ENCODE data around the gene TOMM22.

TOMM22 gene

DNA sequence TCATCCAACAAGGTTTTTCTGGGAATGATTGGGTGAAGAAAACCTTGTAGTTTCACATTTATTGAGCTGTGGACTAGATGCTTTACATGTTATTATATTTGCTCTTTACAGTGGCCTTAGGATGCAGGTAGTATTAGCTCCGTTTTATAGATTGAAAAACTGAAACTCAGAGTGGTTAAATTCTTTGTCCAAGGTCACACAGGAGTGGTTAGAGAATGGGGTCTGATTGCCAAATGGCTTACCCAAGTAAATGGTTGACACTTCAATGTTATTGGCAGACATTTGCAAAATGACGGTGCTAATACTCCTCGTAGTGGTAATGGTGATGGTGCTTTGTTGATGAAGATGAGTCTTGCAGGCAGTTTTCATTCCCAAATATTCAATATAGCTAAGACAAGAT, 26.2 kb downstream of the TOMM22 start:
- TF ChIP-seq, protein P1, sequence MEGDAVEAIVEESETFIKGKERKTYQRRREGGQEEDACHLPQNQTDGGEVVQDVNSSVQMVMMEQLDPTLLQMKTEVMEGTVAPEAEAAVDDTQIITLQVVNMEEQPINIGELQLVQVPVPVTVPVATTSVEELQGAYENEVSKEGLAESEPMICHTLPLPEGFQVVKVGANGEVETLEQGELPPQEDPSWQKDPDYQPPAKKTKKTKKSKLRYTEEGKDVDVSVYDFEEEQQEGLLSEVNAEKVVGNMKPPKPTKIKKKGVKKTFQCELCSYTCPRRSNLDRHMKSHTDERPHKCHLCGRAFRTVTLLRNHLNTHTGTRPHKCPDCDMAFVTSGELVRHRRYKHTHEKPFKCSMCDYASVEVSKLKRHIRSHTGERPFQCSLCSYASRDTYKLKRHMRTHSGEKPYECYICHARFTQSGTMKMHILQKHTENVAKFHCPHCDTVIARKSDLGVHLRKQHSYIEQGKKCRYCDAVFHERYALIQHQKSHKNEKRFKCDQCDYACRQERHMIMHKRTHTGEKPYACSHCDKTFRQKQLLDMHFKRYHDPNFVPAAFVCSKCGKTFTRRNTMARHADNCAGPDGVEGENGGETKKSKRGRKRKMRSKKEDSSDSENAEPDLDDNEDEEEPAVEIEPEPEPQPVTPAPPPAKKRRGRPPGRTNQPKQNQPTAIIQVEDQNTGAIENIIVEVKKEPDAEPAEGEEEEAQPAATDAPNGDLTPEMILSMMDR (IDR thresholded peaks at IDR 0.05): no peak
- H3K4me3 ChIP-seq: peak overlapping the region; percentile 98
- no peak overlapping the region for H3K27ac ChIP-seq
- no peak for DNase-seq (ENCODE audit: low spot score)

DNA sequence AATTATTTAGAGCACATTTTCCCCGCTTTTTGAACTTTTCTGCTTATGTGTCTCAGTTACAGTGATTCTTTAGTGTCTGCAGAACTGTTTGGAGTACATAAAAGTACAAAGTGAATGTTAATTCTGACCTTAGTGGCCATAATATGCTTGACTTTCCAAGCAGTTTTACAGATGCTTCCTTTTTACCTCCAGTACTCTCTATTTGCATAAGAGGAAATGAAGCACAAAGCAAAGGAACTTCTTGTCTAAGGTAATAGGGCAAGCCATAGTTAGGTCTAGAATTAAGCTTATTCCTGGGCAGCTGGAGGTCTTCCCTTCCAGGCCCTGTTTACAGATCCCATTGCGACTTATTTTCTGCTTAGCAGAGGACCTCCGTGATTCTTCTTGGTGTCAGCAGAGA, 27.5 kb downstream of the TOMM22 start:
- H3K27ac ChIP-seq: no peak overlapping the region
- DNase-seq (ENCODE audit: low spot score): no peak
- TF ChIP-seq, protein P1 (IDR thresholded peaks at IDR 0.05): no peak

DNA sequence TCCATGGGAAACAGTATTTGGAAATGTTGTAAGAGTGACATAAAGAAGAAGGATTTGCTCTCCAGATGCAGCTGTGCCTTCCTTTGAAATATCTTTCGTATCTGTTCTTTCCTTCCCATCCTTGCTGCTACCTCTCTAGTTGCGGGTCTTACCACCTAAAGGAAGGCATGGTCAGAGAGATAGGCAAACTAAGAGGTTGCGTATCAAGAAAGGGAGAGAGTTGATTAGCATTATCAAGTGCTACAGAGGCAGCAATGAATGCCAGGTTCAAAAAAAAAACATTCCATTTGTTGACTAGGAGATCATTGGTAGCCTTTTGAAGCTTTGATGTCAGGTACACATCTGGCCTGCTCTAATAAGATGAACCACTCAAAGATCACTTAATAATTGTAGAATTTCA, 28.6 kb downstream of the TOMM22 start:
- no peak for DNase-seq (ENCODE audit: low spot score)
- Histone ChIP-seq H3K4me3 (no peak overlapping the region), H3K27ac (no peak overlapping the region)
- TF ChIP-seq, protein P1 (IDR thresholded peaks at IDR 0.05): no peak

More for the DNA sequence above, 27.5 kb downstream of the TOMM22 start:
- no peak overlapping the region for H3K4me3 ChIP-seq

DNA sequence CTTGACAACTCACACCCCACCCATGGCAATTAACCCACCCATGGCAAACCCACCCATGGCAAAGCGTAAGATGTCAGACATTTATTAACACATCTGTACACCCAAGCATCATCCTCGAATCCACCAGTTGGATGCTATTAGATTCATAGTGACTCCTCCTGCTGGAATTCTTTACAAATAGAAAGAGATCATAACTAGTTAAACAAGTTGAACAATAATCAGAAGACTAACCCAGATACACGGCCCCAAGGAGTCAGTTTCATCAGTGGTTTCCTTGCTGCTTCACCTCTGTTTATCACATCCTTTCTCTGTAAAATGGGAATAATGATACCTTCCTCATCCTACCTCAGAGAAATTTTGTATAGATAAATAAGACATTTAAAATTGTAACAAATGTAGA, 29.1 kb downstream of the TOMM22 start:
- Histone ChIP-seq H3K4me3 (no peak overlapping the region), H3K27ac (no peak overlapping the region)
- no peak for DNase-seq (ENCODE audit: low spot score)
- TF ChIP-seq, protein P1 (IDR thresholded peaks at IDR 0.05): no peak

DNA sequence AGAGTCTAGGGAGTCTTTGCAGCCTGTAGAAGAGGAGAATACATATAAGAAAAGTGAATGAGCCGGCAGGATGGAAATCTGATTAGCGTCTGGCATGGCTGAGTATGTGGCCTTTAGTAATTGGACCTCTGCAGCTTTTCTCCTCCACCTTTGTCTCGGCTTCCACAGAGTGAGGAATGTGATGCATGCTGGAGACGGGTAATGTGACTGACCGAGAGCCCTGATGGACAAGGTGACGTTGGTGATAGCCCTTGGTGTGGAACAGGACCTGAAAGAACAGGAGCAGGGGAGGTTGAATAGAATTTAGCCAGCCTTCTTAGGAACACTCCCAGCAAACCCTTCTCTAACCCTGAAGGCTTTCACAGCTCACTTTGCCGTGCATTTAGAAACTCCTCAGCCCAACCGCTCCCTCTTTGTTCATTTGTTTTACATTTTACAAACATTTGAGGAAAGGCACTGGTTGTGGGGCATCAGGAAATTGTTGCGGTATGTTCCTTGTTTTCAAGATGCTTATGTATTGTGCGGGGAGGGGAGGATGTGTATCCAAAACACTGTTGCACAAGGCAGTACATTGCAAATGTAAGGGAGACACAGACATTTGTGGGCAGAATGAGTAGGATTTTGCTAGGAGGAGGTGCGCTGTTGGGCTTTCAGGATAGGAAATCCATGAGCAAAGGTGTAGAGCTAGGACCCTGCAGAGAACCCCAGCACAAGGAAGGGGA, 30.9 kb downstream of the TOMM22 start:
- no peak for DNase-seq (ENCODE audit: low spot score)
- H3K4me3 ChIP-seq: no peak overlapping the region
- no peak overlapping the region for H3K27ac ChIP-seq
- TF ChIP-seq, protein P1 (IDR thresholded peaks at IDR 0.05): no peak

DNA sequence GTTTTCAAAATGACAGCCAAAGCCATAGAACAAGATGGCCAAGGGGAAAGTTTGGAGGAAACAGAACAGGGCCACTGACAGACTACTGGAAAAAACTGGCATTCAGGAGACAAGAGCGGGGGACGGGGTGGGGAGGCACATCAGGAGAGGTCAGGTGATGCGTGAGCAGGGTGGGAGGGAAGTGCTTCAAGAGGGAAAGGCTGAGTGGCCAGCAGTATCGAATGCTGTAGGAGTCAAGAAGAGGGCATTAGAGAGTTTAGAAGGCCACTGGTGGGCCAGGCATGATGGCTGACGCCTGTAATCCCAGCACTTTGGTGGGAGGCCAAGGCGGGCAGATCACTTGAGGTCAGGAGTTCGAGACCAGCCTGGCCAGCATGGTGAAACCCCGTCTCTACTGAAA, 32.2 kb downstream of the TOMM22 start:
- DNase-seq (ENCODE audit: low spot score): no peak
- TF ChIP-seq, protein P1 (IDR thresholded peaks at IDR 0.05): no peak

DNA sequence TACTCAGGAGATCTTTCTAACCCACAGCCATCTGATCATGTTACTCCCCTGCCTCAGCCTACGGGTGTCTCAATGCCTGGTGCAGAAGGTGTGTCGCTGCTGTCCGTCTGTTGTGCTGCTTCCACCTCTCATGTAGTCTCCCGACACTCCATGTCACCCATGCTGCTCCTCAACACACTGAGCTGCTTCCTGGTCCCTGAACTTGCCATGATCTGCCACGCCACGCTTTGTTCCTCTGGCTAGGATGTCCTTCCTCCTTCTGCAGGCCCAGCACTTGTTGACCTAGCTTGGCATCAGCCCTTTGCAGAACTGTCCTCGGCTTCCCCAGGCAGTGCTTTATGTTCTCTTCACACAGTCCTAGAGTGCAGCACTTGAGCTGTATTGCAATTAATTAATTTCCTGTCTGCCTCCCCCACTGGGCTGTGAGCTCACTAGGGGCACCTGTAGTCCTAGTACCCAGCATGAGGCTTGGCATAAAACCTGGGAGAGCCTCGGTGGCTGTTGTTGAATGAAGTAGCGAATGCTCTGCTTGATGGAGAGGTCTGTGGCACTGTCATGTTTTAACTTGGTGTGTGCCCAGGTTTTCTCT, 33.5 kb downstream of the TOMM22 start:
- TF ChIP-seq, protein P1 (IDR thresholded peaks at IDR 0.05): no peak
- no peak overlapping the region for H3K4me3 ChIP-seq
- no peak overlapping the region for H3K27ac ChIP-seq
- DNase-seq (ENCODE audit: low spot score): no peak

More for the DNA sequence above, 32.2 kb downstream of the TOMM22 start:
- Histone ChIP-seq H3K27ac (no peak overlapping the region), H3K4me3 (no peak overlapping the region)

Data from coronary artery (tissue), 2 donors.